ENCODE data around the gene SRXN1. TPM values are rescaled to one million over a fixed set of nuclear protein-coding genes. Genes with fewer than 3 reads are reported as not detected.

SRXN1 gene
- polyA plus RNA-seq, 3 donors: 12.0 to 14.0 (median 12.8) TPM

- no peak for DNase-seq (ENCODE audit: extremely low read depth in 1 of 11, low read depth in 9 of 11, low spot score in 4 of 11)
Observed at GRCh38 chr20:597560-597959, 55.4 kb downstream of the SRXN1 start.

Other genes starting within 250 kb of the SRXN1 start
- 10 to 100 TPM; 81.2 to 98.0 (median 85.4) TPM for gene RBCK1, start 244.9 kb downstream of the SRXN1 start, polyA plus RNA-seq (ENCODE audit: insufficient read length in 3 of 3)
- 10 to 100 TPM; 32.3 to 34.5 (median 32.4) TPM for gene TBC1D20, start 190.7 kb downstream of the SRXN1 start, polyA plus RNA-seq (ENCODE audit: insufficient read length in 3 of 3)
- 100 to 1,000 TPM; 131 to 154 (median 143) TPM for gene CSNK2A1, start 109.4 kb downstream of the SRXN1 start, polyA plus RNA-seq (ENCODE audit: insufficient read length in 3 of 3)
- 1 to 10 TPM; 1.3 to 1.9 (median 1.3) TPM for gene TCF15, start 42.9 kb downstream of the SRXN1 start, polyA plus RNA-seq (ENCODE audit: insufficient read length in 3 of 3)
- gene SCRT2, start 22.6 kb upstream of the SRXN1 start, polyA plus RNA-seq (ENCODE audit: insufficient read length in 3 of 3): under 1 TPM in 2 of 3 donors, not detected in 1; 0.05 TPM
- gene SLC52A3, start 115.3 kb upstream of the SRXN1 start, polyA plus RNA-seq (ENCODE audit: insufficient read length in 3 of 3): 1 to 10 TPM; 3.3 to 4.0 (median 3.6) TPM
- 10 to 100 TPM in 1 of 3 donors, 1 to 10 TPM in 2; 7.3 to 10.3 (median 9.8) TPM for gene FAM110A, start 180.5 kb upstream of the SRXN1 start, polyA plus RNA-seq (ENCODE audit: insufficient read length in 3 of 3)

Measured in renal cortex interstitium (tissue), 11 donors.